ENCODE data around the gene TMEM121.
A peak's percentile ranks its signal among the peaks of the same experiment; 100 is the strongest.

TMEM121 gene

DNA sequence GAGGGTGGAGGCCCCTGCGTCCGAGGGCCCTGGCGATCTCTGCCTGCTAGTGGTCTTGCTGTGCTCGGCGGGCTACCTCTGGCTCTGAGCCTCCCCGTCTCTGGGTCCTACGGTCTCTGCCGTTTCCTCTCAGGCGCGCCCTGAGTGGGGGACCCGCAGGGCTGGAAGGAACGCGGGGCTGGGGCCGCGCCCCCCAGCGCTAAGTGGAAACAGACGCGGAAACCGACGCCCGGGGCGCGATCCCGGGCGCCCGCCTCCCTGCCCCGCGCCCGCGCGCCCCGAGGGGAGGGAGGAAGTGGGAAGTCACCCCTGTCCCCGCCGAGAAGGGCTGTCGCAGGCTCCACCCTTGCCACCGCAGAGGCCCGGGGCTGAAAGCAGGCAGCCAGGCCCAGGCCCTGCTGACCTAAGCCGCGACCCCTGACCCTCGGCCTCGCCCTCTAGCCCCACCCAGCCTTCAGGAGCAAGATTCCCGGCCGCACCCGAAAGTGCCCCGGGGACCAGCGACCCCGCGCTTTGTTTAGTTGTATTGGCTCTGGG lies 38.9 kb upstream of the TMEM121 start:
- no peak for DNase-seq

DNA sequence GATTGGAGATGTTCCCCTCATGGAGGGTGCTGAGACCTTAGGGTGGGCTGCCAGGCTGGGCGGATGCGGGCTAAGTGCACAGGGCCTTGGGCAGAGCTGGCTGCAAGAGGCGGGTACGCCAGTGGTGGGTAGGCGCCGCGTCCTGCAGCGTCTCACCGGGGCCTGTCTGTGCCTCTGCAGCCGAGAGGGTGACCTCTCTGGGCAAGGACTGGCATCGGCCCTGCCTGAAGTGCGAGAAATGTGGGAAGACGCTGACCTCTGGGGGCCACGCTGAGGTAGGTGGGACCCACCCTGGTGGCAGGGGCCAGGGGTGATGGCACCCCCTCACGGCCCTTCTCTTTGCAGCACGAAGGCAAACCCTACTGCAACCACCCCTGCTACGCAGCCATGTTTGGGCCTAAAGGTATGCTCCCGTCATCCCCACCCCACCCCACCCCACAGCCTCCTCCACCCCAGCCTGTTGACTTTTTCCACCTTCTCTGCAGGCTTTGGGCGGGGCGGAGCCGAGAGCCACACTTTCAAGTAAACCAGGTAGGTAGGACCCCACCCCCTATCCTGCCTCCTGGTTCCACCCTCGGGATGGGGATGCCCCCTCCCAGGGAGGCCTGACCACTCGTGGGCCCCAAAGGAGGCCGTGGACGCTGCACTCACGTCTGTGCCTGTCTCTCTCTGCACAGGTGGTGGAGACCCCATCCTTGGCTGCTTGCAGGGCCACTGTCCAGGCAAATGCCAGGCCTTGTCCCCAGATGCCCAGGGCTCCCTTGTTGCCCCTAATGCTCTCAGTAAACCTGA lies 38.2 kb upstream of the TMEM121 start:
- no peak for DNase-seq

DNA sequence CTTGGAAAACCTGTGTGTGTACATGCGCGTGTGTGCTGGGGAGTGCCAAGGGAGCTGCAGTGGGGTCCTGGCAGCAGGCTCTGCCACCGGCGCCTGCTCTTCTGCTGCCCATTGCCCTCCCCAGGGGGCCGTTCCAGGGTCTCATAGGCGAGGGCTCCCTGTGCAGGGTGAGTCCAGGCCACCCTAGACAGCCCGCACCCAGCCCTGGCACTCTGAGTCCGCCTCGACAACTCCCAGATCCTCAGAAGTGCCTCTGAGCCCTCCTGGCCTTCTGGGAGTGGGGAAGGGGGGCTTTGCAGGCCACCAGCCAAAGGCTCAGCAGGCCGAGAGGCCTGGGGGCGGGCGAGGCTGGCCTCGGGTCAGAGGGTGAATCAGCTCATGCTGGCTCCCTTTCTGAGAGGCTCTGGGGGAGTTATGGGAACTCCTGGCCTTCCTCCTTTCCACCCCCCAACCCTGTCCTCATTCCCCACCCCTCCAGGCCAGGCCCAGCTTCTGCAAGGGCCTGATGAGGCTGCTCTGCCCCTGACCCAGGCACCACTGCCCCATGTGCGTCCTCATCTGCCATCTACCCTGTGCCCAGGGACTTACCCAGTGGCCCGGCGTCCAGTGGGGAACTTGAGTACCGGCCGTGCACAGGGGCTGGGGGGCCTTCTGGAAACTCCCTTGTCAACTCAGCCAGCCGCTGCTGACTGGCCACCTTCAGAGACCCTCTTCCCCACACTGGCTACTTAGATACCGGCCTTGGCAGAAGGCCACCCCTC lies 37.4 kb upstream of the TMEM121 start:
- DNase-seq: no peak

DNA sequence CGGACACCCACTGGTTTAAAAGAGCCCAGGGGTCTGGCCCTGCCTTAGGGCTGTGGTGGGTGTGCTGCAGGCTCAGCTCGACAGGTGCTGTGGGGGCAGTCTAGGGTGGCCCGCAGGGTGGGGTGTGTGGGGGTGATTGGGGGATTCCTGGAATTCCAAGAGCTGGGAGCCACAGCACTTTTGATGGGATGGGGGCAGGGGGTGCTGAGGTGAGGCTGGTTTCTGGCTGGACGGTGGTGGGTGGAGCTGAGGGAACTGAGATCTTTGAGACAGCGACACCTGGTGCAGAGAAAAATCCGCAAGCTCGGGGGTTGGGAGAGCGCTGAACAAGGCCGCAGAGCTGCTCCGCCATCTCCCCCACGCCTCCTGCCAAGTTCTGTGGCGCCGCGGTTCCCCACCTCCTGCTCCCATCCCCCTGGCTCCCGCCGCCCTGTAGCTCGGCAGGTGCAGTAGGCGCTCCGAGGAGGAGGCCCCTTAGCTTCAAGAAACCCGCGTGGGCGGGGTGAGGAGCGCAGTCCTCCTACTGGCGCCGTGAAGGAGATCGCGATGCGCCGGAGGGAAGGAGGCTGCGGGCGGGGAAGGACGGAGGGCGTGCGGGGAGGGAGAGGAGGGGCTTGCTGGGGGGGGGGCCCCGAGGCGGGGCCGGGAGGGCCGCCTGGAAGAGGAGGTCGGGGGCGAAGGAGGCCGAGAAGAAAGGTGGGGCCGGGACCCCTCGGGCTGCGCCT lies 36.7 kb upstream of the TMEM121 start:
- peak; percentile 87 to 92 for DNase-seq

DNA sequence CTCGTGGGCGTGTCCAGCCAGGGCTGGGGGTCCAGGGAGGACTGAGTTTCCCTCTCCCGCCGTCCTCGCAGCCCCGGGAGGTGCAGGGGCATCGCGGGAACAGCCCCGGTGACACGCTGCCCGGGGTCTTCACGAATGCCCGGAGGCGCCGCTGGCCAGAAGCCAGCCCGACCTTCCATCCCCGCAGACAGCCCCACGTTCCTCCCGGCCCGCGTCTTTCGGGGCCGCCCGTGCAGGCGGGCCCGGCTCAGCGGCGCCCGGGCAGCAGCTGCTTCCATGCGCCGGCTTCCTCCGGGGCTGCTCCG lies 36.2 kb upstream of the TMEM121 start:
- DNase-seq: no peak

DNA sequence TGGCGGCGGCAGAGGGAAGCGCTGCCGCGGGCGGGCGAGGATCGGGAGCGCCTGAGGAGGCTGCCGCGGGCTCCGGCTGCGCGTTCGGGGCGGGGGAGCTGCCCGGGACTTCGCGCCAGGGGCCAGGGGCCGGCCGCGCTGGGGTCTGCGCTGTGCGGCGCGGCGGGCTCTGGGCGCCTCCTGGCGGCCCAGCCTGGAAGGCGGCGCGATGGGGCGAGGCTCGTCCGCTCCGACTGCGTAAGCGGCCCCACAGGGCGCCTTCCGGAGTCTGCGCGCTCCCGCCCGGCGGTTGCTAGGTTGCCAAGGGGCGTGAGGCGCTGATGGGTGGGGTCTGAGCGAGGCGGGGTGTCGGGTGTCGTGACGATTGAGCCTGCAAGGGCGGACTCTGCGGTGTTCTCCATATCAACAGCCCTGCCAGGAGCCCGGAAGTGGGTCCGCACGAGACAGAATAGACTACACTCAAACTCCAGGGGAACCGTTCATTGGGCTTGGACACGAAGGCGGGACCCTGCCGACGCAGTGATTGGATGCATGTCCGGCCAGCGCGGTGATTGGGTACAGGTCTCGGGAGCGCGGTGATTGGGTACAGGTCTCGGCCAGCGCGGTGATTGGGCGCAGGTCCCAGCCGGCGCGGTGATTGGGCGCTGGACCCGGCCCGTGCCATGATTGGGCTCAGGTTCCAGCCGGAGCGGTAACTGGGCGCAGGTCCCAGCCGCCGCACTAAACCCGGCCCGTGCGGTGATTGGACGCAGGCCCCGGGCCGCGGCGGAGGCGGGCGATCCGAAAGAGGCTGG lies 35.6 kb upstream of the TMEM121 start, which contains the start of gene TEDC1:
TSS of gene TEDC1 (plus strand) at position 675 of the 794 bp plus-strand sequence. CDS start 130 bp downstream, outside the sequence.
- DNase-seq: peak; percentile 100

GRCh38 chr14:105491366-105491973 lies 34.9 kb upstream of the TMEM121 start:
- DNase-seq: peak; percentile 51 to 67

DNA sequence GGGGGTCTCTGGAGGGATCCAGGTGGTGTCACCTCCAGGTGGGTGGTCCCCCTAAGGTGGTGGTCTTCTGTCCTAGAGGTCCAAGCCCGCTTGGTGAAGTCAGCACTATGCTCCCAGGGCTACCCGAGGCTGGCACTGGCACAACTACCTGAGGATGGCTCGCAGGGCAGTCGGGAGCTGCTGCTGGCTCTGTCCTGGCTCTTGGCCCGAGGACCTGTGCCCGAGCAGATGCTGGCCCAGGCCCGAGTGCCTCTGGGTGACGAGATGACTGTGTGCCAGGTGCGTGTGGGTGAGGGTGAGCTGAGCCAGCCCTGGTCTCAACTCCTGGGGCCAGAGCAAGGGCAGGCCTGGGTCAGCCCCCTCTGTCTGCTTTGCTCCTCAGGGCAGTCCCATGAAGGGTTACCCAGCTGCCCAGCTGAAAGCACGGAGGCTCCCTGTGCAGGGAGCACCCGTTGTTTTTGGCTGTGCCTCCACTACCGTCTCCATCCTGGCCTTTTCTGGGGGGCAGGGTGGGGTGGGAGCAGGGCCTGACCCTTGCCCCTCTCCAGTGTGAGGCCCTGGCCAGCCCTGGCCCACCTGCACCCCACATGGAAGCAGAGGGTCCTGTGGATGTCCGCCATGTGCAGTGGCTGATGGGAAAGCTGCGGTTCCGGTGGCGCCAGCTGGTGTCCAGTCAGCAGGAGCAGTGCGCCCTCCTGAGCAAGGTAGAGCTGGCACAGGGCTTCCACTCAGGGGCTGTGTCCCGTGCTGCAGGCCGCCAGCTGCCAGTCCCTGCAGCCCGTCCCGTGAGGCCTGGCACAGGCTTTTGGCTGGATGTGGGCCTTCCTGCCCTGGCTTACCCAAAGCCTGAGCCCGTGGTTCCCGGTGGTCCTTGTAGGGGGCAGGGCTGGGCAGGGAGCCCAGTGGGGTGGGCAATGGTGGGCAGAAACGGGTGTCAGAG lies 34.1 kb upstream of the TMEM121 start:
- no peak for DNase-seq

DNA sequence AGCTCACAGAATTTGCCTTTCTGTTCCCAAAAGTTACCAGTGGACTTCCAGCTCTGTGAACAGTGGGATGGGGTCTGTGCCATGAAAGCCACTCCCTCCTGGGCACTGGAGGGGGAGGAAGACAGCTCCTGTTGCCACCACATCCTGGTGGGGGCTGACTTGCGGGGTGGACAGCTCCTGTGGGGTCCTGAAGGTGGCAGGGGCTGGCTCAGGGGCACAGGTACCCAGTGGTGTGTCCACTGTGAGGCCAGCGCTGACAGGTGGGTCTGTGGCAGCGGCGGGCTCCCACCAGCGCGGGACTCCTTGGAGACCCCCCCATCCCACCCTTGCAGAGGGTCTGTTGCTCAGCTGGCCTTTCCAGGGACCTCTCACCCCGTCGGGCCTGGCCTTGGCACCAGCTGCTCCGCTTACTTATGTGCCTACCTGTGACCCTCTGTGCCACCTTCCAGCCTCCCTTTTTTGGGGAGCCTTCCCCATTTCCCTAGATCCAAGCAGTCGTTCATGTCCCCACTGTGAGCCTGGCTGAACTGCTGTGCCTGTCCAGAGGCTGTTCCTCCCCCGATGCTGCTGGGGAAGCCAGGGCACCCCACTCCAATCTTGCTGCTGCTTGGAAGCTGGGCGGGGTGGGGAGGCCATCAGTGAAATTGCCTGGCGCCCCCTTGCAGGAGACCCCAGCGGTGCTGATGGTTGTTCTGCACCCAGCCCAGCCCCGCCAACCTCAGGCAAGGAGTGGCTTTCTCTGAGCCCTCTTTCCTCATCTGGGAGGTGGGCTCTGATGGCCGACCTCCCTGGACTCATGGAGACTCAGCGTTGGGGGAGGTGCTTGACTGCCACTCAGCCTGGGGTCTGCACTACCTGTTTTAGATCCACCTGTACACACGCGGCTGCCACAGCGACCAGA lies 33.2 kb upstream of the TMEM121 start:
- no peak for DNase-seq

GRCh38 chr14:105493921-105494605 lies 32.3 kb upstream of the TMEM121 start:
- DNase-seq: no peak

DNA sequence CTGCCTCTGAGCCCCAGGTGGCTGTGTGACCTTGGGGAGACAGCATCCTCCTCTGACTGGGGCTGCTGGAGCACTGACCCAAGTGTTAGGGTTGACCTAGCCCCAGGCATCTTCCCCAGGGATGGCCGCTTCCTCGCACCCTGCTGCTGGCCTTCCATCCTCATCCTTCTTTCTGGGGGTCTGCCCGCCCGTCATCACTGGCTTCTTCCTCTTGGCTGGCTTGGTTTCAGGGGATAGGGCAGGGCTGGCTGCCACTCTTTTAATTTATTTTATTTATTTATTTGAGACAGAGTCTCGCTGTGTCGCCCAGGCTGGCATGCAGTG lies 31.8 kb upstream of the TMEM121 start:
- no peak for DNase-seq

GRCh38 chr14:105495101-105495989 lies 31.0 kb upstream of the TMEM121 start:
- no peak for DNase-seq

GRCh38 chr14:105495990-105496830 lies 30.2 kb upstream of the TMEM121 start:
- no peak for DNase-seq

DNA sequence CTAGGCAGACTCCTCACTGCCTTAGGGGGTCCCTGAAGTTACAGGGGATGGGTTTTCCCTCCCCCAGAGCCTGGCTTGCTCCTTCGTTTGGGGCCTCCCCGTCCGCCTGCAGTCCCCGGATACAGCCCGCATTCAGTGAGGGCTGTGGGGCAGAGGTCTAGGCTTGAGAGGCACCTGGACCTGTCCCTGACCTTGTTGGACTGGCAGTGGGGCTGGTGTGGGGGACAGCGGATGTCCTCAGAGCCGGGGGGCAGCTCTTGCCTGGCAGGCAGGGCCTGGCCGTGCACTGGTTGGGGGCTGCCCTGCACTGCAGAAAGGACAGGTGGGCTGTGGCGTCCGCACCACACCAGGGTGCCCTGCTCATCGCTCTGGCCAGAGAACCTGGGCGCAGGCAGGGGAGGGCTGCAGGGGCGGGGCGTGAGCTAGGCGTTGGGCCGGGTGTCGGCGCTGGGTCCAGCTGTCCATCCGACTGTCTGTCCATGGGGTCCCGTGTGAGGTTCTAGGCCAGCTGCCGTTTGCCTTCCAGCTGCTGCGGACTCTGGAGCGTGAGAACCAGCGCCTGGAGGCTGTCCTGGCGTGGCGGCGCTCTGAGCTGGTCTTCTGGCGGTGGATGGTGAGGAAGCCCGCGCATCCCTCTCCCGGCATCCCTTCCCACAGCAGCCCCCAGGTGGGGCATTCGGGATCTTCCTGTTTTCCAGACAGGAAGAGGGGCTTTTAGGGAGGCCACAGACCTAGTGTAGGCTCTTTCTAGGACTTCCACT lies 29.4 kb upstream of the TMEM121 start:
- DNase-seq: no peak

DNA sequence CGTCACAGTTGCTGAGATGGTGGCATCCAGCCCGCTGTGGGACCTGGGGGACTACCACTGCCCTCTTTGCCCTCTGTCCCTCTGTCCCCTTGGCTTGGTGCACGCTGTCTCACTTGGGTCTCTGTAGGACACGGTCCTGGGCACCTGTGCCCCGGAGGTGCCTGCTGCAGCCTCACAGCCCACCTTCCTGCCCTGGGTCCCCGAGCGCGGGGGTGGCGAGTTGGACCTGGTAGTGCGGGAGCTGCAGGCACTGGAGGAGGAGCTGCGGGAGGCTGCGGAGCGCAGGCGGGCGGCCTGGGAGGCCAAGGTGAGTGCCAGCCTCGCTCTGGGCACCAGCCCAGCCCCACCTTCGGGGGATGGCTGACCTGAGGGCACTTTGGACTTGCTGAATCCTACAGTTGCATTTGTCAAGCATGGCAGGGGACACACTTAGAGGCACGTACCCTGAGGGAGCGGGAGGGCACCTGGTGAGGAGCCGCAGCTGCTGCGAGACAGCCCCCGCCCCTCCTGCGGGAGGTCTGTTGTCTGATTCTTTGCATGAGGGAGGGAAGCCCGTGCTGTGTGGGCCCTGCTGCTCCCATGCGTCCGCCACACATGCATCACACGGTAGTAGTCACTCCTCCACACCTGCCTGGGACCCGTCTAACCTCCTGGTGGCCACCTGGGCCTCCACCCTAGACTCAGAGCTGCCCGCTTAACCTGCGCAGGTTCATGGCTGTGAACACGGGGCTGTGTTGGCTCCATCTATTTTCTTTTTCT lies 28.5 kb upstream of the TMEM121 start:
- DNase-seq: peak; percentile 43 to 78
